Hematopoietic multipotent progenitor cell treated with erythropoietin and hydrocortisone succinate and interleukin-3 and kit ligand, for 8 days (in vitro differentiated cells): ENCODE results near the gene TAS1R1.

Source experiments
- DNase-seq: peaks from one replicate; pipeline ENCODE4 v3.0.0-alpha.2; 2015

TAS1R1 gene

GRCh38 chr1:6574818-6575217, 19.7 kb downstream of the TAS1R1 start:
- DNase-seq, result no peak

DNA sequence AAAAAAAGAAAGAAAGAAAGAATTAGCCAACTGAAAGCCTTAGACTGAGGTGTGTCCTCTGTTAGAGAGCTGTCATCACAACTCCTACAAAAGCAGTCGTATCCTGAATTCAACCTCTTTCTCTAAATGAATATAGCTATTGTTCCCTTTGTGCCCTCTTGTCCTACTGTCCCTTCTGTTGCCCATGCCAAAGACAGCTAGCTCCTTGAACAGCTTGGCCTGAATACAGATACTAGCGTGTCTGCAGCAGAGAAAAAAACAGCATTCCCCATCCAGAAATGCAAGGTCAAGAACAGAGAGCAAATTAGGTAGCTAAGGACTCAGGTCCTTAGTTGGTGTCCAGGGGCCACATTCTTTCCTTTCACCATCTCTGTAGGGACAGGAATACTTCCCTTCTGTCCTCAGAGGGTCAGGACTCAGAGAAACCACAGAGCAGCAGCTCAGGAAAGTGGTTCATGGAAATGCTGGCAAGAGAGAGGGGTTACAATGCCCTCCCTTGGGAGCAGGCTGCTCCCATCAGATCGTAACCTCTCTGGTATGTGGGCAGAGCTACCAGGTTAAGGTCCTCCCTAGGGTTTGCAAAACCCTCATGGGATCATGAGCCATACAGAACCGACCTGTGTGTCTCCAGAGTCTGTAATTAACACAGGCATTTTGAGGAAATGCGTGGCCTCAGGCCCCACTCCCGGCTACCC, 22.9 kb downstream of the TAS1R1 start:
- DNase-seq, result no peak

GRCh38 chr1:6578624-6579373, 23.7 kb downstream of the TAS1R1 start:
- DNase-seq, result peak; percentile 40

- DNase-seq, result peak; percentile 98
Observed at GRCh38 chr1:6579374-6580118, 24.4 kb downstream of the TAS1R1 start, which contains the start of gene ZBTB48. ZBTB48 (plus strand) TSS chr1:6579994; CDS start chr1:6580610, 616 bp downstream.

DNA sequence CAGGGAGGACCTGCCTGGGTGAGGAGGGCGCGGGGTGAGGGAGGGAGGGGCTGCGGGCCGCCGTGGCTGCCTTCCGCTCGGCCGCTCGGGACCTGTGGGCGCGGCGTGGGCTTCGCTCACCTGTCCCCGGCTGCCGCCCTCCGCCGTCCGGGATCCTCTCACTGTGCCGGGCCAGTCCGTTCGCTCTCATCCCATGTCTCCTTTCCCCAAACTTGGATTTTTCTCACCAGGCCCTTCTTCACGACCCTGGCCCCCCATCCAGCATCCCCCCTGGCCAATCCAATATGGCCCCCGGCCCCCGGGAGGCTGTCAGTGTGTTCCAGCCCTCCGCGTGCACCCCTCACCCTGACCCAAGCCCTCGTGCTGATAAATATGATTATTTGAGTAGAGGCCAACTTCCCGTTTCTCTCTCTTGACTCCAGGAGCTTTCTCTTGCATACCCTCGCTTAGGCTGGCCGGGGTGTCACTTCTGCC, 25.0 kb downstream of the TAS1R1 start:
- peak; percentile 30 for DNase-seq

DNA sequence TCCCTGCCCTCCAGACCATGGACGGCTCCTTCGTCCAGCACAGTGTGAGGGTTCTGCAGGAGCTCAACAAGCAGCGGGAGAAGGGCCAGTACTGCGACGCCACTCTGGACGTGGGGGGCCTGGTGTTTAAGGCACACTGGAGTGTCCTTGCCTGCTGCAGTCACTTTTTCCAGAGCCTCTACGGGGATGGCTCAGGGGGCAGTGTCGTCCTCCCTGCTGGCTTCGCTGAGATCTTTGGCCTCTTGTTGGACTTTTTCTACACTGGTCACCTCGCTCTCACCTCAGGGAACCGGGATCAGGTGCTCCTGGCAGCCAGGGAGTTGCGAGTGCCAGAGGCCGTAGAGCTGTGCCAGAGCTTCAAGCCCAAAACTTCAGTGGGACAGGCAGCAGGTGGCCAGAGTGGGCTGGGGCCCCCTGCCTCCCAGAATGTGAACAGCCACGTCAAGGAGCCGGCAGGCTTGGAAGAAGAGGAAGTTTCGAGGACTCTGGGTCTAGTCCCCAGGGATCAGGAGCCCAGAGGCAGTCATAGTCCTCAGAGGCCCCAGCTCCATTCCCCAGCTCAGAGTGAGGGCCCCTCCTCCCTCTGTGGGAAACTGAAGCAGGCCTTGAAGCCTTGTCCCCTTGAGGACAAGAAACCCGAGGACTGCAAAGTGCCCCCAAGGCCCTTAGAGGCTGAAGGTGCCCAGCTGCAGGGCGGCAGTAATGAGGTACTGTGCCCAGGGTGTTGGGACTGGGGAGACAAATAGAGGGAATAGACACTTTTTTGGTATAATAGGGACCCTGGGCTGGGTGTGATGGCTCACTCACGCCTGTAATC, 25.7 kb downstream of the TAS1R1 start:
- peak; percentile 16 for DNase-seq

GRCh38 chr1:6581561-6582305, 26.6 kb downstream of the TAS1R1 start:
- peak; percentile 37 for DNase-seq

DNA sequence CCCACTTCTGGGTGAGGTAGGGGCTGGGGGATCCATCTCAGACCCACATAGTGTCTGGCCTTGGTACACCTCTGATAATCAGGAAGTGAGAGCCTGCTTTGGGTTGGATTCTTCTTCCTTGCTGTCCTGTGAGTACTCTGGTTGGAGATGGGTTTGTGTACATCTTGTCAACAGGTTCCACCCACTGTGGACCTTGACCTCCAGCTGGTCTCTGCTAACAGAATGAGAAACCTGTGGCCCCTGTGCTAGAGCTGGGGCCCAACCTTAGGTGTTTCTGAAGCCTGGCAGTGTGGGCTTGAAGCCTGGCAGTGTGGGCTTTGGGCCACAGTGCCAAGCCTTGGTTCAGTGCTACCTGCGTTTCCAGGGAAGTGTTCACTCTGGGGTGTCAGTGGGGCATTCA, 27.3 kb downstream of the TAS1R1 start:
- DNase-seq, result no peak

GRCh38 chr1:6584126-6585080, 29.3 kb downstream of the TAS1R1 start:
- no peak for DNase-seq

DNA sequence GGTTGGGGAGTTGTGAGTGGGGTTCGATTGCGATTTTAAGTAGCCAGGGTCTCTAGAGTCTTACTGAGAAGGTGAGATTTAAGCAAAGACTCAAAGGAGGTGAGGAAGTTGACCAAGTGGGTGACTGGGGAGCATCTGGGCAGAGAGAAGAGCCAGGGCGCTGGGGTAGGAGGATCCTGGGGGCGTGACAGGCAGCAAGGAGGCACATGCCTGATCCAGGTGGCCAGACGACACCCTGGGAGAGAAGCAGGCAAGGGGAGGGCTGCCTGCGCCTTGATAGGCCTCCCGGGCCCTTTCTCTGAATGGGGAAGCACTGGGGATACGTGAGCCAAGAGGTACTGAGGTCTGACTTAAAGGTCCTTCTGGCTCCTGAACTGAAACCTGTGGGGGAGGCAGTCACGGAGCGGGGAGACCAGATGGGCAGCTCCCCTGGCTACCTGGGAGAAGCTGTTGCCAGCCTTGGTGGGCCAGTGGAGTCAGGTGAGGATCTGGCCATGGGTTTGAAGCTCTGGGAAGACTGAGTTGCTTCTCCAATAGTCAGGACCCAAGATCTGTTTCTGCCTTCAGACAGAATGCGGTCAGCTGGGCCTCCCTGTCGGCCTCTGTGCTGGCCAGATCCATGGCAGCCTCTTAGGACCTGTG, 30.1 kb downstream of the TAS1R1 start:
- no peak for DNase-seq

- DNase-seq, result no peak
Observed at GRCh38 chr1:6585841-6586240, 30.7 kb downstream of the TAS1R1 start.

- DNase-seq, result no peak
Observed at GRCh38 chr1:6586404-6586816, 31.3 kb downstream of the TAS1R1 start.

- DNase-seq, result no peak
Observed at GRCh38 chr1:6587261-6588005, 32.3 kb downstream of the TAS1R1 start.

DNA sequence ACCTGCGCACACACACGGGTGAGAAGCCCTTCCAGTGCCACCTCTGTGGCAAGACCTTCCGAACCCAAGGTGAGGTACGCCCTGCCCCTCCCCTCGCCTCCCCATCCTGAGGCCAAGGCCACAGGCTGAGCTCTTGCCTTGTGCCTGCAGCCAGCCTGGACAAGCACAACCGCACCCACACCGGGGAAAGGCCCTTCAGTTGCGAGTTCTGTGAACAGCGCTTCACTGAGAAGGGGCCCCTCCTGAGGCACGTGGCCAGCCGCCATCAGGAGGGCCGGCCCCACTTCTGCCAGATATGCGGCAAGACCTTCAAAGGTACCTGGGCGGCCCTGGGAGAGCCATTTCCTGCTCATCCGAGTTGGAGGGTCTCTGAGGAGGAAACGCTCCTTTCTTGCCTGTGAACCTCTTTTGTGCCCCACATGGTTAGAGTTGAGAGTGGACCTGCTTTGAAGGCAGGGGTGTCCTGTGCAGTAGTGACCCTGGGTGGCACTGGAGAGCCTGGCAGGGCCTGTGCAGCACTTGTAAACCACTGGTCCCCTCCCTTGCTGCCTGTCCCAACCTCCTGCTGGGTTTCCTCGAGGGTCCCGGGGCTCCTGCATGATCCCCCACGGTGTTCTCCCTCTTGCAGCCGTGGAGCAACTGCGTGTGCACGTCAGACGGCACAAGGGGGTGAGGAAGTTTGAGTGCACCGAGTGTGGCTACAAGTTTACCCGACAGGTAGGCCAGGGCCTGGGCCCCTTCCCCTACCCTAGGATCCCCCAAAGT, 33.2 kb downstream of the TAS1R1 start:
- DNase-seq, result no peak

DNA sequence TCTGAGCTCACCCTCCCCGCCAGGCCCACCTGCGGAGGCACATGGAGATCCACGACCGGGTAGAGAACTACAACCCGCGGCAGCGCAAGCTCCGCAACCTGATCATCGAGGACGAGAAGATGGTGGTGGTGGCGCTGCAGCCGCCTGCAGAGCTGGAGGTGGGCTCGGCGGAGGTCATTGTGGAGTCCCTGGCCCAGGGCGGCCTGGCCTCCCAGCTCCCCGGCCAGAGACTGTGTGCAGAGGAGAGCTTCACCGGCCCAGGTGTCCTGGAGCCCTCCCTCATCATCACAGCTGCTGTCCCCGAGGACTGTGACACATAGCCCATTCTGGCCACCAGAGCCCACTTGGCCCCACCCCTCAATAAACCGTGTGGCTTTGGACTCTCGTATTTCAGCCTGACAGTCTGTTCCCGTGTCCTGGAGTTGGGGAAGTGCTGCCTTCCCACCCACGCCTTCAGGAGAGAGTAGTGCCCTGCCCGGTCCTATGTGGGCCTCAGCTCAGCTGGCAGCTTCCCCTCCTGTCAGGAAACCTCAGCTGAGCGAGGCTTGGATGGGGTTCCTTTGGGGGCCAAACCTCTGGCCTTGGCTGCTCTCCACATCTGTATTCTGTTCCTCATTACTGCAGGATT, 33.9 kb downstream of the TAS1R1 start:
- DNase-seq, result no peak

GRCh38 chr1:6590046-6590445, 34.9 kb downstream of the TAS1R1 start:
- no peak for DNase-seq

- DNase-seq, result no peak
Observed at GRCh38 chr1:6591222-6591621, 36.1 kb downstream of the TAS1R1 start.

GRCh38 chr1:6591644-6592043, 36.5 kb downstream of the TAS1R1 start:
- no peak for DNase-seq
